Body of pancreas (tissue), 4 donors: ENCODE measurements around the gene IGLL5.

Experiments used
- CTCF ChIP-seq, 7 experiments: fragments of 450-650 bp in 4 of 7; fragments of 200-600 bp in 3 of 7; sonication (generic) in 3 of 7; IDR thresholded peaks; one replicate each; pipeline ENCODE4 v1.5.1; 2016 to 2019; ENCODE audit warnings: antibody characterized with exemption in 7 of 7
- POLR2A ChIP-seq, 3 donors: fragments of 450-650 bp; IDR thresholded peaks; one replicate each; pipeline ENCODE4 v1.6.1; 2016; ENCODE audit warnings: antibody characterized with exemption in 3 of 3, mild to moderate bottlenecking in 2 of 3

GRCh38 chr22:22857607-22858558 lies 29.7 kb upstream of the IGLL5 start:
- no peak for TF ChIP-seq POLR2A (IDR thresholded peaks at IDR 0.05)
- TF ChIP-seq CTCF (IDR thresholded peaks at IDR 0.05) = no peak
